GM18505 (cell line): ENCODE measurements around the gene HTATSF1.

Experiments used
- ATAC-seq: cut with Tn5 transposase; IDR thresholded peaks from one replicate; pipeline ENCODE4 v1.9.1; 2021; ENCODE audit not compliant: unreplicated experiment
- POLR2A ChIP-seq: IDR thresholded peaks from 4 replicates; pipeline ENCODE4 v1.6.1; 2011; ENCODE audit warnings: borderline replicate concordance; ENCODE audit not compliant: insufficient read depth, insufficient read length; ENCODE audit errors: extremely low read depth

Gene HTATSF1

GRCh38 chrX:136525738-136526606 lies 28.6 kb downstream of the HTATSF1 start:
- TF ChIP-seq POLR2A, result no peak
- no peak for ATAC-seq

GRCh38 chrX:136528645-136529315 lies 31.4 kb downstream of the HTATSF1 start:
- no peak for TF ChIP-seq POLR2A
- ATAC-seq, result no peak

GRCh38 chrX:136529795-136530194 lies 32.4 kb downstream of the HTATSF1 start:
- no peak for TF ChIP-seq POLR2A
- no peak for ATAC-seq

GRCh38 chrX:136531951-136532350 lies 34.6 kb downstream of the HTATSF1 start, which contains the start of gene VGLL1:
Gene VGLL1, plus strand, starts transcription at chrX:136532215. Its CDS starts 3,806 bp downstream, at chrX:136536021.
- TF ChIP-seq POLR2A, result no peak
- no peak for ATAC-seq

GRCh38 chrX:136534131-136534530 lies 36.7 kb downstream of the HTATSF1 start:
- no peak for TF ChIP-seq POLR2A
- ATAC-seq, result no peak

GRCh38 chrX:136538811-136539210 lies 41.4 kb downstream of the HTATSF1 start:
- ATAC-seq, result no peak
- TF ChIP-seq POLR2A, result no peak

GRCh38 chrX:136540226-136540625 lies 42.8 kb downstream of the HTATSF1 start:
- ATAC-seq, result no peak
- no peak for TF ChIP-seq POLR2A

GRCh38 chrX:136541294-136541693 lies 43.9 kb downstream of the HTATSF1 start:
- no peak for TF ChIP-seq POLR2A
- no peak for ATAC-seq

- no peak for TF ChIP-seq POLR2A
- no peak for ATAC-seq
These were observed 44.9 kb downstream of the HTATSF1 start for GRCh38 chrX:136542281-136542680.

- no peak for TF ChIP-seq POLR2A
- ATAC-seq, result no peak
These were observed 49.0 kb downstream of the HTATSF1 start for GRCh38 chrX:136546371-136546781.

GRCh38 chrX:136549226-136549625 lies 51.8 kb downstream of the HTATSF1 start:
- no peak for TF ChIP-seq POLR2A

GRCh38 chrX:136551410-136551809 lies 54.0 kb downstream of the HTATSF1 start:
- TF ChIP-seq POLR2A, result no peak
- no peak for ATAC-seq

More at GRCh38 chrX:136549226-136549625, 51.8 kb downstream of the HTATSF1 start:
- ATAC-seq, result no peak

- no peak for ATAC-seq
- no peak for TF ChIP-seq POLR2A
These were observed 58.3 kb downstream of the HTATSF1 start for GRCh38 chrX:136555694-136556093.
